ENCODE measurements around the gene ELOVL3. TPM values are rescaled to one million over a fixed set of nuclear protein-coding genes. Genes with fewer than 3 reads are reported as not detected.
A peak's percentile ranks its signal among the peaks of the same experiment; 100 is the strongest.

ELOVL3 gene
- total and polyA plus RNA-seq, 2 of the 13 experiments (the other 11 are each of a cell fraction or from before 2014, with no cell fraction given) = 0.58 to 0.69 TPM

DNA sequence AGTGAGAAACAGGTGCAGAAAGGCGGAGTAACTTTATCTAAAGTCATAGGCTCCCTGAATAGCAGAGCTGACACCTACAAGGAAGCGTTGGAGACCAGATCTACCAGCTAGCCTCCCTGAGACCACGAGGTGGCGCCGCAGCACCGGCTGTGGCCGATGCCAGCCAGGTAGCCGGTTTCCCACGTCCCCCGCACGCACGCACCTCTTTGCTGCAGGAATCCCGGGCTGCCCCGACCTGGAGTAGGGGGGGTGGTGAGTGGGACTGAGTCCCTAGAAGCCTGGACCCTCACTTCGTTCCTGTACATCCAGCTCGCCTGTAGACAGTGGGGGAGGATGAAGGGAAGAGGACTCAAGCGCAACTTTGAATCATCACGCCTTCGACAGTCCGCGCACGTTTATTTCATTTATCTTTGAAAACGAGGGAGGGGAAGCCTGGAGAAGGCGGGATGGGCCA lies 3.7 kb downstream of the ELOVL3 start (continued):
- TF ChIP-seq, protein P1, sequence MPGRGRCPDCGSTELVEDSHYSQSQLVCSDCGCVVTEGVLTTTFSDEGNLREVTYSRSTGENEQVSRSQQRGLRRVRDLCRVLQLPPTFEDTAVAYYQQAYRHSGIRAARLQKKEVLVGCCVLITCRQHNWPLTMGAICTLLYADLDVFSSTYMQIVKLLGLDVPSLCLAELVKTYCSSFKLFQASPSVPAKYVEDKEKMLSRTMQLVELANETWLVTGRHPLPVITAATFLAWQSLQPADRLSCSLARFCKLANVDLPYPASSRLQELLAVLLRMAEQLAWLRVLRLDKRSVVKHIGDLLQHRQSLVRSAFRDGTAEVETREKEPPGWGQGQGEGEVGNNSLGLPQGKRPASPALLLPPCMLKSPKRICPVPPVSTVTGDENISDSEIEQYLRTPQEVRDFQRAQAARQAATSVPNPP (CRISPR knock-in tag; IDR thresholded peaks at IDR 0.05) = no peak
- no peak for TF ChIP-seq KMT2B (CRISPR knock-in tag; IDR thresholded peaks at IDR 0.05)
- peak; percentile 32; the same call in 1 of the 2 replicates for TF ChIP-seq NFKB2 (CRISPR knock-in tag; IDR thresholded peaks at IDR 0.05; ENCODE audit: borderline replicate concordance)
- TF ChIP-seq, protein P2, sequence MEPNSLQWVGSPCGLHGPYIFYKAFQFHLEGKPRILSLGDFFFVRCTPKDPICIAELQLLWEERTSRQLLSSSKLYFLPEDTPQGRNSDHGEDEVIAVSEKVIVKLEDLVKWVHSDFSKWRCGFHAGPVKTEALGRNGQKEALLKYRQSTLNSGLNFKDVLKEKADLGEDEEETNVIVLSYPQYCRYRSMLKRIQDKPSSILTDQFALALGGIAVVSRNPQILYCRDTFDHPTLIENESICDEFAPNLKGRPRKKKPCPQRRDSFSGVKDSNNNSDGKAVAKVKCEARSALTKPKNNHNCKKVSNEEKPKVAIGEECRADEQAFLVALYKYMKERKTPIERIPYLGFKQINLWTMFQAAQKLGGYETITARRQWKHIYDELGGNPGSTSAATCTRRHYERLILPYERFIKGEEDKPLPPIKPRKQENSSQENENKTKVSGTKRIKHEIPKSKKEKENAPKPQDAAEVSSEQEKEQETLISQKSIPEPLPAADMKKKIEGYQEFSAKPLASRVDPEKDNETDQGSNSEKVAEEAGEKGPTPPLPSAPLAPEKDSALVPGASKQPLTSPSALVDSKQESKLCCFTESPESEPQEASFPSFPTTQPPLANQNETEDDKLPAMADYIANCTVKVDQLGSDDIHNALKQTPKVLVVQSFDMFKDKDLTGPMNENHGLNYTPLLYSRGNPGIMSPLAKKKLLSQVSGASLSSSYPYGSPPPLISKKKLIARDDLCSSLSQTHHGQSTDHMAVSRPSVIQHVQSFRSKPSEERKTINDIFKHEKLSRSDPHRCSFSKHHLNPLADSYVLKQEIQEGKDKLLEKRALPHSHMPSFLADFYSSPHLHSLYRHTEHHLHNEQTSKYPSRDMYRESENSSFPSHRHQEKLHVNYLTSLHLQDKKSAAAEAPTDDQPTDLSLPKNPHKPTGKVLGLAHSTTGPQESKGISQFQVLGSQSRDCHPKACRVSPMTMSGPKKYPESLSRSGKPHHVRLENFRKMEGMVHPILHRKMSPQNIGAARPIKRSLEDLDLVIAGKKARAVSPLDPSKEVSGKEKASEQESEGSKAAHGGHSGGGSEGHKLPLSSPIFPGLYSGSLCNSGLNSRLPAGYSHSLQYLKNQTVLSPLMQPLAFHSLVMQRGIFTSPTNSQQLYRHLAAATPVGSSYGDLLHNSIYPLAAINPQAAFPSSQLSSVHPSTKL (CRISPR knock-in tag; IDR thresholded peaks at IDR 0.05) = 0 out of 2 replicates have a peak, but pooled peaks have one; percentile 31
- TF ChIP-seq SOX13 (IDR thresholded peaks at IDR 0.05) = no peak
- peak in 1 of 2 experiments; percentile 12; a peak in 1 of 4 replicates for TF ChIP-seq SOX13 (CRISPR knock-in tag; conservative IDR thresholded peaks at IDR 0.05 in 1 of 2, IDR thresholded peaks at IDR 0.05 in 1 of 2)
- no peak for TF ChIP-seq ZFP41 (CRISPR knock-in tag; IDR thresholded peaks at IDR 0.05; ENCODE audit: borderline replicate concordance)
- TF ChIP-seq, protein P3, sequence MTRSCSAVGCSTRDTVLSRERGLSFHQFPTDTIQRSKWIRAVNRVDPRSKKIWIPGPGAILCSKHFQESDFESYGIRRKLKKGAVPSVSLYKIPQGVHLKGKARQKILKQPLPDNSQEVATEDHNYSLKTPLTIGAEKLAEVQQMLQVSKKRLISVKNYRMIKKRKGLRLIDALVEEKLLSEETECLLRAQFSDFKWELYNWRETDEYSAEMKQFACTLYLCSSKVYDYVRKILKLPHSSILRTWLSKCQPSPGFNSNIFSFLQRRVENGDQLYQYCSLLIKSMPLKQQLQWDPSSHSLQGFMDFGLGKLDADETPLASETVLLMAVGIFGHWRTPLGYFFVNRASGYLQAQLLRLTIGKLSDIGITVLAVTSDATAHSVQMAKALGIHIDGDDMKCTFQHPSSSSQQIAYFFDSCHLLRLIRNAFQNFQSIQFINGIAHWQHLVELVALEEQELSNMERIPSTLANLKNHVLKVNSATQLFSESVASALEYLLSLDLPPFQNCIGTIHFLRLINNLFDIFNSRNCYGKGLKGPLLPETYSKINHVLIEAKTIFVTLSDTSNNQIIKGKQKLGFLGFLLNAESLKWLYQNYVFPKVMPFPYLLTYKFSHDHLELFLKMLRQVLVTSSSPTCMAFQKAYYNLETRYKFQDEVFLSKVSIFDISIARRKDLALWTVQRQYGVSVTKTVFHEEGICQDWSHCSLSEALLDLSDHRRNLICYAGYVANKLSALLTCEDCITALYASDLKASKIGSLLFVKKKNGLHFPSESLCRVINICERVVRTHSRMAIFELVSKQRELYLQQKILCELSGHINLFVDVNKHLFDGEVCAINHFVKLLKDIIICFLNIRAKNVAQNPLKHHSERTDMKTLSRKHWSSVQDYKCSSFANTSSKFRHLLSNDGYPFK (CRISPR knock-in tag; IDR thresholded peaks at IDR 0.05; ENCODE audit: borderline replicate concordance) = peak; percentile 55; the same call in 1 of the 2 replicates
- TF ChIP-seq, protein P4, sequence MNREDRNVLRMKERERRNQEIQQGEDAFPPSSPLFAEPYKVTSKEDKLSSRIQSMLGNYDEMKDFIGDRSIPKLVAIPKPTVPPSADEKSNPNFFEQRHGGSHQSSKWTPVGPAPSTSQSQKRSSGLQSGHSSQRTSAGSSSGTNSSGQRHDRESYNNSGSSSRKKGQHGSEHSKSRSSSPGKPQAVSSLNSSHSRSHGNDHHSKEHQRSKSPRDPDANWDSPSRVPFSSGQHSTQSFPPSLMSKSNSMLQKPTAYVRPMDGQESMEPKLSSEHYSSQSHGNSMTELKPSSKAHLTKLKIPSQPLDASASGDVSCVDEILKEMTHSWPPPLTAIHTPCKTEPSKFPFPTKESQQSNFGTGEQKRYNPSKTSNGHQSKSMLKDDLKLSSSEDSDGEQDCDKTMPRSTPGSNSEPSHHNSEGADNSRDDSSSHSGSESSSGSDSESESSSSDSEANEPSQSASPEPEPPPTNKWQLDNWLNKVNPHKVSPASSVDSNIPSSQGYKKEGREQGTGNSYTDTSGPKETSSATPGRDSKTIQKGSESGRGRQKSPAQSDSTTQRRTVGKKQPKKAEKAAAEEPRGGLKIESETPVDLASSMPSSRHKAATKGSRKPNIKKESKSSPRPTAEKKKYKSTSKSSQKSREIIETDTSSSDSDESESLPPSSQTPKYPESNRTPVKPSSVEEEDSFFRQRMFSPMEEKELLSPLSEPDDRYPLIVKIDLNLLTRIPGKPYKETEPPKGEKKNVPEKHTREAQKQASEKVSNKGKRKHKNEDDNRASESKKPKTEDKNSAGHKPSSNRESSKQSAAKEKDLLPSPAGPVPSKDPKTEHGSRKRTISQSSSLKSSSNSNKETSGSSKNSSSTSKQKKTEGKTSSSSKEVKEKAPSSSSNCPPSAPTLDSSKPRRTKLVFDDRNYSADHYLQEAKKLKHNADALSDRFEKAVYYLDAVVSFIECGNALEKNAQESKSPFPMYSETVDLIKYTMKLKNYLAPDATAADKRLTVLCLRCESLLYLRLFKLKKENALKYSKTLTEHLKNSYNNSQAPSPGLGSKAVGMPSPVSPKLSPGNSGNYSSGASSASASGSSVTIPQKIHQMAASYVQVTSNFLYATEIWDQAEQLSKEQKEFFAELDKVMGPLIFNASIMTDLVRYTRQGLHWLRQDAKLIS (CRISPR knock-in tag; IDR thresholded peaks at IDR 0.05) = no peak
- TF ChIP-seq, protein P5, sequence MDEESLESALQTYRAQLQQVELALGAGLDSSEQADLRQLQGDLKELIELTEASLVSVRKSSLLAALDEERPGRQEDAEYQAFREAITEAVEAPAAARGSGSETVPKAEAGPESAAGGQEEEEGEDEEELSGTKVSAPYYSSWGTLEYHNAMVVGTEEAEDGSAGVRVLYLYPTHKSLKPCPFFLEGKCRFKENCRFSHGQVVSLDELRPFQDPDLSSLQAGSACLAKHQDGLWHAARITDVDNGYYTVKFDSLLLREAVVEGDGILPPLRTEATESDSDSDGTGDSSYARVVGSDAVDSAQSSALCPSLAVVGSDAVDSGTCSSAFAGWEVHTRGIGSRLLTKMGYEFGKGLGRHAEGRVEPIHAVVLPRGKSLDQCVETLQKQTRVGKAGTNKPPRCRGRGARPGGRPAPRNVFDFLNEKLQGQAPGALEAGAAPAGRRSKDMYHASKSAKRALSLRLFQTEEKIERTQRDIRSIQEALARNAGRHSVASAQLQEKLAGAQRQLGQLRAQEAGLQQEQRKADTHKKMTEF (CRISPR knock-in tag; IDR thresholded peaks at IDR 0.05) = peak; percentile 44; the same call in 1 of the 2 replicates
- no peak for TF ChIP-seq ZNF713 (CRISPR knock-in tag; IDR thresholded peaks at IDR 0.05)
- TF ChIP-seq POLR2G (IDR thresholded peaks at IDR 0.05; ENCODE audit: low read depth, low read length) = no peak
- no peak for TF ChIP-seq ZNF709 (CRISPR knock-in tag; IDR thresholded peaks at IDR 0.05)
- TF ChIP-seq, protein P6, sequence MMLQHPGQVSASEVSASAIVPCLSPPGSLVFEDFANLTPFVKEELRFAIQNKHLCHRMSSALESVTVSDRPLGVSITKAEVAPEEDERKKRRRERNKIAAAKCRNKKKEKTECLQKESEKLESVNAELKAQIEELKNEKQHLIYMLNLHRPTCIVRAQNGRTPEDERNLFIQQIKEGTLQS (CRISPR knock-in tag; IDR thresholded peaks at IDR 0.05) = no peak
- TF ChIP-seq ZNF10 (CRISPR knock-in tag; IDR thresholded peaks at IDR 0.05; ENCODE audit: borderline replicate concordance, low read depth) = no peak

Measured in HepG2 (cell line).